NCI-H1930 (cell line): ENCODE measurements around the gene AADAC.
"Not testable (repeated sequence)": the region's sequence is repeated elsewhere in the genome, so short reads cannot be mapped to it uniquely, and the experiment has no call there.

ENCODE experiments used
- DNase-seq, 2 experiments: peaks; one replicate each; lab custom pipeline; 2025; lab: John Stamatoyannopoulos, UW

Gene AADAC

GRCh38 chr3:151798466-151798865 is 15.4 kb upstream of the AADAC start:
- no peak for DNase-seq

- DNase-seq = no peak
These were observed 13.5 kb upstream of the AADAC start for GRCh38 chr3:151800431-151800830.

GRCh38 chr3:151804267-151804666 is 9.6 kb upstream of the AADAC start:
- no peak for DNase-seq

- no peak for DNase-seq
These were observed 7.1 kb upstream of the AADAC start for GRCh38 chr3:151806838-151807237.

- DNase-seq = not testable (repeated sequence)
These were observed 5.0 kb upstream of the AADAC start for GRCh38 chr3:151808926-151809325.

GRCh38 chr3:151811474-151811873 is 2.4 kb upstream of the AADAC start:
- no peak for DNase-seq

GRCh38 chr3:151814588-151814987 is 672 bp downstream of the AADAC start:
- DNase-seq = no peak

GRCh38 chr3:151816091-151816604 is 2.2 kb downstream of the AADAC start:
- no peak for DNase-seq

GRCh38 chr3:151817473-151817872 is 3.6 kb downstream of the AADAC start:
- DNase-seq = no peak

GRCh38 chr3:151818361-151818760 is 4.4 kb downstream of the AADAC start:
- no peak for DNase-seq

GRCh38 chr3:151819910-151820309 is 6.0 kb downstream of the AADAC start:
- DNase-seq = no peak

- no peak for DNase-seq
These were observed 13.9 kb downstream of the AADAC start for GRCh38 chr3:151827816-151828215.

- DNase-seq = no peak
These were observed 22.0 kb downstream of the AADAC start for GRCh38 chr3:151835751-151836525.

- no peak for DNase-seq
These were observed 23.1 kb downstream of the AADAC start for GRCh38 chr3:151837057-151837456.

- DNase-seq = peak in 1 of 2 experiments; percentile 0
These were observed 24.8 kb downstream of the AADAC start for GRCh38 chr3:151838574-151839312.

- DNase-seq = no peak
These were observed 25.4 kb downstream of the AADAC start for GRCh38 chr3:151839313-151839631.

- no peak for DNase-seq
These were observed 27.9 kb downstream of the AADAC start for GRCh38 chr3:151841801-151842200.

GRCh38 chr3:151843275-151843674 is 29.4 kb downstream of the AADAC start:
- DNase-seq = peak; percentile 16 to 20

GRCh38 chr3:151845306-151845905 is 31.5 kb downstream of the AADAC start:
- DNase-seq = no peak

- not testable (repeated sequence) for DNase-seq
These were observed 36.1 kb downstream of the AADAC start for GRCh38 chr3:151850065-151850464.

- no peak for DNase-seq
These were observed 38.3 kb downstream of the AADAC start for GRCh38 chr3:151852074-151852811.

GRCh38 chr3:151856118-151856517 is 42.2 kb downstream of the AADAC start:
- no peak for DNase-seq
